Stimulated activated CD8-positive, alpha-beta memory T cell treated with anti-CD3 and anti-CD28 coated beads, Interleukin-4, amount 100 ng/mL, for 1 hour (primary cell): ENCODE data around the gene DCAF8L2.
"Not testable (repeated sequence)": the region's sequence is repeated elsewhere in the genome, so short reads cannot be mapped to it uniquely, and the experiment has no call there.

Experiments used
- DNase-seq, 2 donors: peaks; one replicate each; pipeline ENCODE4 v3.0.0-alpha.2; 2020; ENCODE audit warnings: low read depth in 2 of 2, low spot score in 1 of 2

DCAF8L2 gene

DNA sequence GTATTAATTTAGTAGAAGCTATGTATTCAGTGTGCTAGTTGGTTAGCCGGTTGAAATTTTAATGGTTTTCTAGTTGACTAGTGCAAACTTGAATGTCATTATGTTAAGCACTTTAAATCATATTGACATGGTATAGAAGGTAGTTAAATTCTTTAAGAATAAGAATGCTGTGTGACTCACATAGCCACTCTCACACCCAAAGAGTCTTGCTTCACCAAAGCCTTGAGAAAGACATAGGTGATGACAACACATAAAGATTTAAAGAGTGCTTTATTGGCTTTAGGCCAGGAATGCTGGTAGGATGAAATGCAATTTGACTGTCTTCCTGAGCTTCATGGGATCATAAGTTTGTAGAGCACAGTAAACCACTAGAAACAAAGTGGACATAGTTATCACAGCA is 85.3 kb downstream of the DCAF8L2 start:
- no peak for DNase-seq

DNA sequence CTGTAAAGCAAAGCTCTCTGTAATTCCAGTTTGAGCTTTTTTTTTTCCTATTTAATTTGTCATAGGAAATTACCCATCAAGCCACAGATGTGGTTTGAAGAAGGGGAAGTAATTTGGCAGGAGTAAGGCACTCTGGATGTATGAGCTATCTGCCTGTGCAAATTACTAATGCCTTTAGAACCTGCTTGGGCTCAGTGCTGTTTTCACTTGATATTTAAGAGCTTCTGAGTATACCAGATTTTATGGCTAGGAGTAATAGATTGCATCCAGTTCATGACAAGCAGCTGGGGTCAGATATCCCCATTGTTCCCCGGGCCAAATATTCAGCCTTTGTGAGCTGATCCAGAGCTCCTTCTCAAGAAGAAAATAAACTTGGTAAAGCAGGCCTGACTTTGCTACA is 89.1 kb downstream of the DCAF8L2 start:
- DNase-seq: no peak

DNA sequence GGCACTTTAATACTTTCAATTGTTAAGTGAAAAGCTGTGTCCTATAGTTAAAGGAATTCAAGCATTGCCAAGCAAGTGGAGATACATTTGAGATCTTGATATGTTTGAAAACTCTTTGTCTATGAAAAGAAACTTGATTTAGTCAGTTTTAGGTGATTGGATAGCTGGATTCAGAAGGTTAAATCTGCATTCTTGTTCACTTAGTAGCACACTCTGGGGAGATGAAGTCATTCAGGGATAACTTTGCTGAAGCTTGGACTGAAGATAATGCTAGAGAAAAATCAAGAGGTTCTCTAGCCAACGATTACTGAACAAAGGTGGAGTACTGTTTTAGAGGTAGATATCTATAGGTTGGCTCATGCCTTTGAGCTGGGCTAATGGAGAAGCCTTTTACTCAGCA is 90.6 kb downstream of the DCAF8L2 start:
- no peak for DNase-seq

DNA sequence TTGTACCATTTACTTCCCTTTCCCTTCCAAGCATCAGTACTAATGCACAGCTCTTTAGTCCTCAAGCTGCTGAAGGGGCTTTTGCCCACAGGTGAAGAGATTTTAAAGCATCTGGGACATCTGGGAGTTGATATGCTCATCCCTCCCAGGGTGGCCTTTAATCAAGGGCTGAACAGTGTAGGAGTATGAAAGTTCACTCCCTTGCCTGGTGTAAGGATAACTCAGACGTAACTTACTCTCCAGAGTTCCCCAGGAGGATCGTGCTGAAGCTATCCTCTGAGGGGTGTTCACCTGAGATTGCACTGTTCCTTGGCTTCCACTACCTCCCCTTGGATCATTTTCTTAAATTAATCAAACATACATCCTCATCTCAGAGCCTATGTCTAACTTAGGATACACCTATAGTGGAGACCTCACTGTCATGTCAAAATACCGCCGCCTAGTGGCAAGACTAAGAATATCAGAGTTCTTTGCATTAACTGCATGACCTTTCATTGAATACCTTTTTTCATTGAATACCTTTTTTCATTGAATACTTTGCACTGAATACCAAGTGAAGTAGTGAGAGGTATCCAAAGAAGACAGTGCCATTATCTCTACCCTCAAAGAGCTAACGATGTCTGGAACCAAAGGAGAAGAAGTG is 93.5 kb downstream of the DCAF8L2 start:
- not testable (repeated sequence) for DNase-seq

DNA sequence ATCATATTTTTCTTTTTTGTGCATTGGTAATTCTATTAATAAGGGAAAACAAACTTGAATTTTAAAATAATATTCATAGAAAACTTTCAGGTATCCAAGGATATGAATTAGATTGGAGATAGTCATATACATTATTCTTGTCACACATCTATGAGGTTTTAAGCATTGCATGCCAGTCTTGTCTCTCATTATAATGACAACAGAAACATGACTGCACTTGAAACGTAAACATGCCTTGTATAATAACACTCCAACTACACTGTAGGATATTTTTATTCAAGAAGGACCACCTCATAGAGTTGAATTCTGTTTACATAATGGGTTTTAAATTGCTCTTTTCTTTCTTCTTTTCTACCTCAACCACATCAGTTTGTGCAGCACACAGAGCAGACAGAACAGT is 104.5 kb downstream of the DCAF8L2 start:
- DNase-seq: no peak

DNA sequence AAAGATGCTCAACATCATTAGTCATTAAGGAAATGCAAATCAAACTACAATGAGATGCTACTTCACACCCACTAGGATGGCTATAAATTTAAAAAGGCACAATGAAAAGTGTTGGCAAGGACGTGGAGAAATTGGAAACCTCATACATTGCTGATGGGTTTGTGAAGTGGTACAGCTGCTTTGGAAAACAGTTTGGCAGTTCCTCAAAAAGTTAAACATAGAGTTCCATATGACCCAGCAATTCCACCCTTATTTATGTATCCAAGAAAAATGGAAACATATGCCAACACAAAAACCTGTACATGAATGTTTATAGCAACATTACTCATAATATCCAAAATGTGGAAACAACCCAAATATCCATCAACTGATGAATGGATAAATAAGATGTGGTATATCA is 116.4 kb downstream of the DCAF8L2 start:
- no peak for DNase-seq

DNA sequence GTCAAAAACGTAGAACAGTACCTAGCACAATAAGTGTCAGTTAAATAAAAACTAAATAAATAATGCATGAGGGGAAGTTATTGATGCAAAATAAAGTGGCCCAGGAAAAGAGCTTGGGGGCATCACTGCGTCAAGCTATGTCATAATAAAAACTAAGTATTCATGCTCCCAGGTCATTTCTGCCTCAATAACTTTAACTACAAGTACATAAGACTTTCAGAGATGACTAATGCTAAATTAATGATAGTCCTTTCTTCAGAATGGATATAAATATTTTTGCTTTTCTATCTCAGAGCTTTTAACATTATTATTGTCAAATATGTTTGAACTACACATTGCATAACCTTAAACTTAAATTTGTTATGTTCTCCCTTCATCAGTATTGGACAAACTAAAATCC is 125.5 kb downstream of the DCAF8L2 start:
- DNase-seq: no peak

DNA sequence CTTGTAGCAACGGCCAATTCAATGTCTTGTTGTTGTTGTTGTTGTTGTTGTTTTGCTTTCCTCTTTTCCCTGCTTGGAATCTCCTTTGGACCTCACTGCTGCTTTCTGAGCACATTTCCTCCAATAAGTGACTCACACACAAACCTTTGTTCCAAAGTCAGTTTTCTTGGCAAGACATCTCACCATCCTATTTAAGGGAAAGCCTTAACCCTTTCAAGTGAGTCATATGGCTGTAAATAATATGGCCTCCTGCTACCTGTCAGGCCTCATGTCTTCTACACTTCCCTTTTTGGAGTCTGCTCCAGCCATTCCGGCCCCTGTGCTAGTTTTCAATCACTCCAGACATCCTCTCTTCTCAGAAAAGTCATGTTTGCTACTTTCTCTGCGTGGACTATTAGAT is 138.1 kb downstream of the DCAF8L2 start:
- DNase-seq: no peak

DNA sequence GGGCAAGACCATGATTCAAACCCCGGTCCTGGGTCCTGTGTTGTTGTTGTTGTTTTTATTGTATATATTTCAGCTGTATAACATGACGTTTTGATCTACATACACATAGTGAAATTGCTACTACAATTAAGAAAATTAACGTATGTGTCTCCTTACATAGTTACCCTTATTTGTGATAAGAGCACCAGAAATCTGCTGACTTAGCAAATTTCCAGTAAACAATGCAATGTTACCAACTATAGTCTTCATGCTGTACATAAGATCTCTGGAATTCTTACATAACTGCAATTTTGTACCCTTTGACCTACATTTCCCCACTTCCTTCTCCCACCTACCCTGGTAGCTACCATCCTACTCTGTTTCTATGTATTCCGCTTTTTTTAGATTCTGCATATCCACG is 141.8 kb downstream of the DCAF8L2 start:
- no peak for DNase-seq

DNA sequence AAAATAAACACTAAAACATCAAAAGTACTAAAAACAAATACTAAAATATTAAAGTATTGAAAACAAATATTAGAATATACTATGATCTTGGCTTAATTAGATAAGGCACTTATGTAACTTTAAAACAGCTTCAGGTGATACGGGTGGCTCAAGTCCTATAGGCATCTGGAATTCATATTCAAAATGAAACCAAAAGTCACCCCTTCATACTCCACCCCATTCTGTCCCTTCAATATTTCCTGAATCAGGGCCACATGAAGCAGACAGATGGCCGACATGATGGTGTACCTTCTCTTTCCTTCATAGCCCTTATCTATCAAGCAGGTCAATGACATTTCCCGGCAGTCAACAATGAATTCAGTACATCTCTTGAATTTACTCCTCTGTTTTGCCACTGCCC is 145.8 kb downstream of the DCAF8L2 start:
- no peak for DNase-seq

DNA sequence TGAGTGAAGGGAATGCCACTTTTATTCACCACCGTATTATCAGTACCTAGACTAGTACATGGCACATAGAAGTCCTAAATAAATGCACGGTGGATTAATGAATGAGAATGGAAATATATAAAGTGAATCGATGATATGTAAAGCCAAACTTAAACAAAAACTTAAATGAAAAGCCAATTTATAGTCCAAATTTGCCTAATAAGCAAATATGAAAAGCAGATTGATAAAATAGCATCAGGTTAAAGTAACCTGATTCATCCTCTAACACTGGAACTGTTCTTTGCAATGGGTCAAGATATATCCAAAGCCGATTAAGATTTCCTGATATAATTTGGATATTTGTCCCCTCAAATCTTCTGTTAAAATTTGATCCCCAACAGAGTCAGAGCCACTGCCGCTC is 150.8 kb downstream of the DCAF8L2 start:
- DNase-seq: no peak

DNA sequence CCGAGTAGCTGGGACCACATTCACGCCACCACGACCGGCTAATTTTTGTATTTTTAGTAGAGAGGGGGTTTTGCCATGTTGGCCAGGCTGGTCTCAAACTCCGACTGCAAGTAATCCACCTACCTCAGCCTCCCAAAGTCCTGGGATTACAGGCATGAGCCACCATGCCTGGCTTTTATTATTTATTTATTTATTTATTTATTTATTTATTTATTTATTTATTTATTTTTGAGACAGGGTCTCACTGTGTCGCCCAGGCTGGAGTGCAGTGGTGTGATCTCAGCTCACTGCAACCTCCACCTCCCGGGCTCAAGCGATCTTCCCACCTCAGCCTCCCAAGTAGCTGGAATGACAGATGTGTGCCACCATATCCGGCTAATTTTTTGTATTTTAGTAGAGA is 153.4 kb downstream of the DCAF8L2 start:
- DNase-seq: not testable (repeated sequence)

DNA sequence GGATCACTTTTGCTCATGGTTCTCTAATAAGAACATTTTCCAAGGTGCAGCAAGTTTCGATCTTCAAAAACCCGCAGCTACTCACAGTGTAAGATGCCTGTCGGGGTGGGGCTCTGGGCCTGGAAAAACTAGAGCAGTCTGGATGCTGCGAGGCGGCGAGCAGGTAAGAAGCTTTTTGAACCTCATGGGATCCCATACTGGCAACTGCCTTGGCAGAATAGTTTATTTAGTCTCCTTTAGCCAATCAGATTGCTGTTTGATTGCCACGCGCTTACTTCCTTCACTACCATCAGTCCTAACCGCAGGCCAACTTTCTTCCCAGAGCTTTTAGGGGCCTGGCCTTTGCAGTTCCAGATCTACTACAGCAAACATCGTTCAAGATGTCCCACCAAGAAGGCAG is 156.4 kb downstream of the DCAF8L2 start:
- no peak for DNase-seq

DNA sequence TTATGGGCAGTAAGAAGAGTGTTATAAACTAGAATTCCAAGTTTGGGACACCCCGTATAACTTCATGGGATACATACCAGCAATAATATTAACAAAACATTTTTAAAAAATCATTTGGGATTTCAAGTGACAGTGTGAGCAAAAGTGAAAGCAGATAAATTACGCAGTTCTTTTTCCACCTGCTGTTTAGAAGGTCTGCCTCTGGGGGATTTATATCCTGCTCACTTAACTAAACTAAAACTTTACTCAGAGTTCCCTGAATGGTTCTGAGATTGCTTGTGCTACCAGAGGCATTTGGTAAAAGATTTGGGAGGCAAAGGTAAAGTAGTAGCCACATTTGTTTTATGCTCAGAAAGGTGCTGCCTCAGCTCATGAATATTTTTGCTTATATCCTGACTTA is 160.2 kb downstream of the DCAF8L2 start:
- not testable (repeated sequence) for DNase-seq

DNA sequence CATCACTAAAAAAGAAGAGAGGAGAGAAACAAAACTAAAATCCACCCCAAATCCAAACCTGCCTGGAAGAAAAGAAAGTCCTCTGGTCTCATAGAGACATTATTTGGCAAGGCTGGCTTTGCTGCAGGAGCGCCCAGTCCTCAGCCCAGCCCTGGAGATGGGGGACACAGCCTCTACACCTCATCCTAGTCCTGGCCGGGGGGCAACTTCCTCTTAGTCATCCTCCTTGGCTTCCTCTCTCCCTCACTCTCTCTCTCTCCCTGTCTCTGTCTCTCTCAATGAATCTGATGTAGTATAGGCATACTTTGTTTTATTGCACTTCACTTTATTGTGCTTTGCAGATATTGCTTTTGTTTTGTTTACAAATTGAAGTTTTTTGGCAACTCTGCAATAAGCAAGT is 161.8 kb downstream of the DCAF8L2 start:
- no peak for DNase-seq

DNA sequence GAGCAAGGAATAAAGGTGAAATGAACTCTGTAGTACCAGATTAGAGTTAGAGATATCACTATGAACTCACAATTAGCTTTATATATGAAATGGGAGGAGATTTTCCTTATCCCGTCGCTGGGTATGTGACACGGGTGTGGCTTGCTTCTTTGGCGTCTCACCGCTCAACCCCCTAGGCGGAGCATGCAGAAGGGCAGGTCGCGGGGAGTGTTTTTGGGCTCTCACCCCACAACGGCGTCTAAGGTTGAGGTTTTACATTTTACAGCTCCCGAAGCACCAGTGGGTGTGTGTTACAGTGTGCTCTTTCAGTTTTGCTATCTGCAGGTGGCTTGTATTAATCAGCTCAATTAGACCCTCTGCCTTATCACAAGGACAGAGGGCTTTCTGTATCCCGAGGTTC is 175.6 kb downstream of the DCAF8L2 start:
- DNase-seq: no peak

DNA sequence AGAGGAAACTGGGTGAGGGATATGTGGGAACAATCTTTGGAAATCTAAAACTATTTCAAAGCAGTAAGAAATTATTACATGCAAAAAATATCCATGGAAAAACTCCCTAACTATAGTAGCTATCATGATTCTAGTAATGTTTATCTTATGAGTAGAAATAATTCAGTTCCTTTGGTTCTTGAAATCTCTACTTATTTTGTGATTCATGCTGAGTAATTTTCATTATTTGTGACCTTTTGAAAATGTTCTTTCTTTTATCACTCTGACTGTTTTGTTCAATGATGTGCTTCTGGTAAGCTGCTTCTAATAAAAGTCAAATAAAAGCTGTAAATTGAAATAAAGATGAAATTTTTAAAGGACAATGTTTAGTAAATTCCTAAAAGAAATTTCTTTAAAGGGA is 177.2 kb downstream of the DCAF8L2 start:
- no peak for DNase-seq

DNA sequence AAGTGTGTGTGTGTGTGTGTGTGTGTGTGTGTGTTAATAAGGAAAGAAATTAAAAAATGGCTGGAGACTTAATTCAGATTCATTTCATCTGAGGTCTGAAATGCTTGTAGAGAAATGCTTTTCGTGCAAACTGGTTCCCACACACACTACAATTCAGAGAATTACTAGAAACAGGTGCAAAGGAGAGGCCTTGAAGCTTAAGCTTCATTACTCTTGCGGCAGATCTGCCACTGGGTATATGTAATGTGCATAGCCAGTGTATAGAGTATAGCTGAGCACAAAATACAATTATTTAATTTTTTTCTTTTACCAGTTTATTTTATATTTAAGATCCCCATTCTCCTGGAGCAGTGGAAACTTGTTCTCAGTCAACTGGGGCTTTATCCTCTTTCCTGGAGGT is 185.8 kb downstream of the DCAF8L2 start:
- DNase-seq: no peak

DNA sequence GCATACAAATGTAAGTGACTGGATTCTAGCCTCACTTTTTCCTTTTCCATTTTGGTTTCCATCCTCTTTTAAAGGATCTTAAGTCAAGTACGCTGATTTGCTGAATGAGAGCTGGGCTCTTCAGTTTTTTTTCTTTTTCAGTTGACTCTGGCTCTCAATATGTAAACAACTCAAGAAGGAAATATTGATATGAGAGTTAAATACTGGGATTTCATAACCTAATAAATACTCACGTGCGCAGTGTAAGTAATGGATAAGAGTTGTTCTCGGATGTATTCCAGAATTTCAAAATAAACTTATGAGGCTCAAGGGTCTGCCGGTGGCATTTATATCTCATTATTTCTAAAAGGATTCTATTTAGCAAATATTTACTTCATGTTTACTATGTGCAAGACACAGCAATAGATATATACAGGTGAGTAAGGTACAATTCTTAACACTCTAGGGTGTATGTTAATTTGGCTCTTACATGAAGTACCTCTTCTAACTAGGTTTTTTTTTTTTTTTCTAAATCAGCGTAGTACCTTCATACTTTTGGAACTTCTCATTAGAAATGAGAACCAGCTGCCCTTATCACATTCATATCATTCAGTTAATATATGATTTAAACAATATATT is 206.6 kb downstream of the DCAF8L2 start:
- no peak for DNase-seq

DNA sequence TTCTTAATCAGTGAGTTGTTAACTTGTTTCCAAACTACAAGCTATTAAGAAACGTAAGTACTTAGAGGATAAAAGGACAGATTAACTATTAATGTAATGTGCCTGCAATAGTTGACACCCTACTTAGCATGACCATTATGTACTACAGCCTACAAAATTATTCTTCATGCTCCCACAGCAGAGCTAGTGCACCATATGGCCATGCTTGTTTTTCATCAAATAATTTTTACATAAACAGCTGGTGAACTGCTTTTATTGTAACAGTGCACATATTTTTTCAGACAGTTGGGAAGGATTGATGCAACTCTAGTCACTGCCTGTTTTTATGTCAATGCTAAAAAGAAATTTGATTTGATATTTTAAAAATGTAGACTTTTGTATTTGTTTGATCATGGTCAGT is 207.4 kb downstream of the DCAF8L2 start:
- no peak for DNase-seq
